AG09319 (cell line): ENCODE results near the gene BCAS3.
A peak's percentile ranks its signal among the peaks of the same experiment; 100 is the strongest.

Experiments
- DNase-seq: peaks from one replicate; pipeline ENCODE4 v3.0.0-alpha.2; 2010; ENCODE audit warnings: low read depth; ENCODE audit errors: extremely low read depth
- TF ChIP-seq, protein P1 (sequence below): IDR thresholded peaks from 2 replicates; pipeline ENCODE4 v1.5.1; 2011; ENCODE audit warnings: low read depth, mild to moderate bottlenecking, inconsistent platforms, low read length, moderate library complexity

The BCAS3 gene

DNA sequence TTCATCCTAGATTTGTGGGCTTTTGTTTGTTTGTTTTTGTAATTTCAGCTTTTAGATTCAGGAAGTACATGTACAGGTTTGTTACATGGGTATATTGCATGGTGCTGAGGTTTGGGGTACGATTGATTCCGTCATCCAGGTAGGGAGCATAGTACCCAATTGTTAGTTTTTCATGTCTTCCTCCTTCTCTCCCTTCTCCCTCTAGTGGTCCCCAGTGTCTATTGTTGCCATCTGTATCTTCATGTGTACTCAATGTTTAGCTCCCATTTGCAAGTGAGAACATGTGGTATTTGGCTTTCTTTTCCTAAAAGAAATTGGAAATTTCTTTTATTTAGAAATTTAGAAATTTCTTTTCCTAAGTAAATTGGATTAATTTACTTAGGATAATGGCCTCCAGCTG is 37.1 kb upstream of the BCAS3 start:
- DNase-seq: no peak
- TF ChIP-seq, protein P1, sequence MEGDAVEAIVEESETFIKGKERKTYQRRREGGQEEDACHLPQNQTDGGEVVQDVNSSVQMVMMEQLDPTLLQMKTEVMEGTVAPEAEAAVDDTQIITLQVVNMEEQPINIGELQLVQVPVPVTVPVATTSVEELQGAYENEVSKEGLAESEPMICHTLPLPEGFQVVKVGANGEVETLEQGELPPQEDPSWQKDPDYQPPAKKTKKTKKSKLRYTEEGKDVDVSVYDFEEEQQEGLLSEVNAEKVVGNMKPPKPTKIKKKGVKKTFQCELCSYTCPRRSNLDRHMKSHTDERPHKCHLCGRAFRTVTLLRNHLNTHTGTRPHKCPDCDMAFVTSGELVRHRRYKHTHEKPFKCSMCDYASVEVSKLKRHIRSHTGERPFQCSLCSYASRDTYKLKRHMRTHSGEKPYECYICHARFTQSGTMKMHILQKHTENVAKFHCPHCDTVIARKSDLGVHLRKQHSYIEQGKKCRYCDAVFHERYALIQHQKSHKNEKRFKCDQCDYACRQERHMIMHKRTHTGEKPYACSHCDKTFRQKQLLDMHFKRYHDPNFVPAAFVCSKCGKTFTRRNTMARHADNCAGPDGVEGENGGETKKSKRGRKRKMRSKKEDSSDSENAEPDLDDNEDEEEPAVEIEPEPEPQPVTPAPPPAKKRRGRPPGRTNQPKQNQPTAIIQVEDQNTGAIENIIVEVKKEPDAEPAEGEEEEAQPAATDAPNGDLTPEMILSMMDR: peak; percentile 45

DNA sequence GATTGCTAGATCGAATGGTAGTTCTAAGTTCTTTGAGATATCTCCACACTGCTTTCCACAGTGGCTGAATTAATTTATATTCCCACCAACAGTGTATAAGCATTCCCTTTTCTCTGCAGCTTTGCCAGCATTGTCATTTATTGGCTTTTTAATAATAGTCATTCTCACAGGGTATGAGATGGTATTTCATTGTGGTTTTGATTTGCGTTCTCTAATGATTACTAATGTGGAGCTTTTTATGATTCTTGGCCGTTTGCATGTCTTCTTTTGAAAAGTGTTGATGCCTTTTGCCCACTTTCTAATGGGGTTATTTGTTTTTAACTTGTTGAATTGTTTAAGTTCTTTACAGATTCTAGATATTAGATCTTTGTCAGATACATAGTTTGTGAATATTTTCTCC is 36.5 kb upstream of the BCAS3 start:
- TF ChIP-seq, protein P1: no peak
- DNase-seq: no peak

DNA sequence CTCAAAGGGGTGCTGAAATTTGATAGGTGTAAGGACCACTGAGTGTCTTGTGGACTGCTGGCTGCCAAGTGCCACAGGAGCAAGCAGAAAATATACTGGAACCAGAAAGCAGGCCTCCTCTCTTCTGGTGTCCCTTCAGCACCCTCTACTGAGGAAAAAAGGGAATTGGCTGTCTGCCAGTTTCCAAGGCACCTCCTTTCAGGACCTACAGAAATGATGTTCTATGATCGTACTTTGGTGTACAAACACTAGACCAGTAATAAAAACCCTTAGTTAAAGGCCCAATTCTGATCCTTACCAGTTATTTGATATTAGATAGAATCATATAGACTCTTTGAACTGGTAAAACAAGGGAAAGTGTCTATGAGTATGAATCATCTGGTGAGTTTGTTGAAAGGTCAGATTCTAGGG is 35.8 kb upstream of the BCAS3 start:
- TF ChIP-seq, protein P1: peak; percentile 39

DNA sequence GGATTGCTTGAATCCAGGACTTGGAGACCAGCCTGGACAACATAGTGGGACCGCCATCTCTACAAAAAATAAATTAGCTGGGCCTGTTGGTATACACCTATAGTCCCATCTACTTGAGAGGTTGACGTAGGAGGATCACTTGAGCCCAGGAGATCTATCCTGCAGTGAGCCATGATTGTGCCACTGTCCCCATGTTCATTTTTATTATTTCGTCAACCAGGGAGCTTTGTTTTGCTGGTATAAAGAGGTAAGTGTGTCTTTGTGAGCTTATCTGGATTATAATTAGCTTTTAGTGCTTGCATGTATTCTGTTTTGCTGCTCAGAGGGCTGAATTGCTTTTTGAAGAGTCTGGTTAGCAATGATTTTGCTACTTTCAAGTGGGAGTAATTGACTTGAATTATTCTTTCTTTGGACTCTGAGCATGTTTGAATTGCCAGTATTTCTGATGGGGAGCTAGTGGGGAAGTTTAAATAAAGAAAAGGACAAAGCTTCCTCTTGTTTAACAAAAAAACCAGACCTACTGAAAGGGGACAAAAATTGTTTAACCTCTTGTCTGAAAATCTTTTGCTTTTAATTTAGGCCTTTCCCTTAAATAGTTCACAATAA is 31.6 kb upstream of the BCAS3 start:
- no peak for DNase-seq
- TF ChIP-seq, protein P1: no peak

More for the DNA sequence above, 35.8 kb upstream of the BCAS3 start:
- peak; percentile 29 for DNase-seq

DNA sequence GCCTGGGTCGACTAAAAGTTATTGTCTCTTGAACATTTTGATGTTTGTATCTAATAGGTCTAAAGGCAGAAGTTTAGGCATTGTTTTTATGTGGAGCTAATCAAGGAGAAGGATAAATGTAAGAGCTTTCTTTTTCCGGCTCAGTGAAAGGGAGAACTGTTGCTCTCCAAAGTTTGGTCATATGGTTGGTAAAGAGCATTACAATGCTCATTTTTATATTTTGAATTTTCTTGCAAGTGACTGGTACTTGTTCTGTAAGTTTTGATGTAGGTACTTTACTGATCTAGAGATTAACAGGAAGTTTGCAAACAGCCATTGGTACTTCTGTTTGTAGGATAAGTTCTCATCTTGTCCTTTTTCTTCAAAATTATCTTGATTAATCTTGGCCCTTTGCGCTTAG is 30.9 kb upstream of the BCAS3 start:
- DNase-seq: no peak
- TF ChIP-seq, protein P1: no peak

DNA sequence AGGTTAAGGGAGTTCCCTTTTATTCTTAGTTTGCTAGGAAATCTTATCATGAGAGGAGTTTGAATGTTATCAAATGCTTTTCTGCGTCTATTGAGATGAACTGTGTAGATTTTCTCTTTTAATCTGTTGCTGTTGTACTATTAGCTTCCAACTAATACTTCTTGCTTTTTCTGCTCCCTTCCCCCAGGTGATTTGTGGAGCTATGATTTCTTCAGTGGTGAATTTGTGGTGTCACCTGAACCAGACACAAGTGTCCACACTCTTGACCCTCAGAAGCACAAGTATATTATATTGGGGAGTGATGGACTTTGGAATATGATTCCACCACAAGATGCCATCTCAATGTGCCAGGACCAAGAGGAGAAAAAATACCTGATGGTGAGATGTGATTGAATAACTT is 29.9 kb upstream of the BCAS3 start:
- TF ChIP-seq, protein P1: no peak

DNA sequence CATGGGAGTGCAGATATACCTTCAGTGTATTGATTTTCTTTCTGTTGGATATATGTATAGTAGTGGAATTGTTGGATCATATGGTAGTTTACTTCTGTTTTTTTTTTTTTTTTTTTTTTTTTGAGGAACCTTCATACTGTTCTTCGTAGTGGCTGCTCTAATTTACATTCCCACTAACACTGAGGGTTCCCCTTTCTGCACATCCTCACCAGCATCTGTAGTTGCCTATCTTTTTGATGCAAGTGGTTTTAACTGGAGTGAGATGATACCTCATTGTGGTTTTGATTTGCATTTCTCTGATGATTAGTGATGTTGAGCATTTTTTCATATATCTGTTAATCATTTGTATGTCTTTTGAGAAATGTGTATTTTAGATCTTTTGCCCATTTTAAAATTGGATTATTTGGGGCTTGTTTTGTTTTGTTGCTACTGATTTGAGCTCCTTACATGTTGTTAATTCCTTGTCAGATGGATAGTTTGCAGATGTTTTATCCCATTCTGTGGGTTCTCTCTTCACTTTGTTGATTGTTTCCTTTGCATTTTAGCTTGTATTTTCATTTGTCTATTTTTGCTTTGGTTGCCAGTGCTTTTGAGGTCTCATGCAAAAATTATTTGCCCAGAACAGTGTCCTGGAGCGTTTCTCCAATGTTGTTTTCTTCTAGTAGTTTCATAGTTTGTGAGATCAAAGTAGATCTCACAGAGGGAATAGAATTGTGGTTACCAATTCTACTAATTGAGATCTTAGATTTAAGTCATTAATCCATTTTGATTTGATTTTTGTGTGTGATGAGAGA is 25.0 kb upstream of the BCAS3 start:
- TF ChIP-seq, protein P1: no peak
- DNase-seq: no peak

More for the DNA sequence above, 29.9 kb upstream of the BCAS3 start:
- no peak for DNase-seq
